Activated CD4-positive, alpha-beta T cell treated with anti-CD3 and anti-CD28 coated beads for 1 hour (primary cell): ENCODE data around the gene DNAJC6.
A peak's percentile ranks its signal among the peaks of the same experiment; 100 is the strongest.

Source experiments
- DNase-seq: peaks from one replicate; pipeline ENCODE4 v3.0.0-alpha.2; 2020

The DNAJC6 gene

DNA sequence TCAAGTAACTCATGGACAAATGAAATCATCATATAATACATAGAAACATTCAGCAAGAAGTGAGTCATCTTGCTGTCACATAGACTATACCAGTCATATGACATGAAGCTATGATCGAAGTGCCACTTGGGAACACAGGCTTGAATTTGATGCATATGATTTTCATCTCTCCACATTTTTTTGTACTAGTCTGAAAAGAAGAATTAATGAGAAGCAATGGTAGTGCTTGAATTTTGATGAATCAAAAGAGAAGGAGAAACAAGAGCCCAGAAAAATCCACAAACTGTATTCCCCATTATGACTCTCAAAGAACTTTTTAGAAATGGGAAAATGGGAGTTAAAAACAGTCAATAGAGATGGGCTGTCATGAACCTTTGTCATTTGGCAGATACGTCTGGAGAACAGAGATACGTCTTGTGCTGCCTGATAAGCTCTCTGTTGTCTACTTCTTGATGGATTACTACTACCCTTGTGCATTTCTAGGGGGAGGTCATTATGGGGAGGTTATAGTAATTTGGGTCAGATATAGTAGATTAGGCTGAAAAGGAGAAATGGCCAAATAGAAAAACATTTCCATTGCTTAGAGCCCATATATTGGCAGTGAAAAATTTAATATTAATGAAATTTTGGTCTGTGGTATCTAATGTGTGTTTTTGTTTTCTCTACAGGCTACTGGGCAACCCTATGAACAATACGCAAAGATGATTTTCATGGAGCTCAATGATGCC lies 103.1 kb downstream of the DNAJC6 start:
- no peak for DNase-seq

DNA sequence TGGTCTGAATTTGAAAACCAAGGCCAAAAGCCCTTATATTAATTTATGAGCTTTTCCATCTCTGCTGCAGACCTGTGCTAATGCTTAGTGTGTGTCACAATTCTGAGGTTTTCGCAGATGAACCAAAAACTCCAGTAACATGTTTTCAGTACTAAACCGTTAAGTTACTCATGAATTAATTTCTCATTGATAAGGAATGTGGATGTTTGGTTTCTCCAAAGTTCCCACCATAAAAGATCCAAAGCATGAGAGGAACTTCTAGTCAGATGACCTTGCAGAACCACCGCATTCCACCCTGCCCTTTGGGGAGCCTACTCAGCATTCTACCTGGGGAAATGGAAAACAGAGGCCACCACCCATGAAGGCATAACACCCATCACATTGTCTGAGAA lies 103.6 kb downstream of the DNAJC6 start:
- no peak for DNase-seq

DNA sequence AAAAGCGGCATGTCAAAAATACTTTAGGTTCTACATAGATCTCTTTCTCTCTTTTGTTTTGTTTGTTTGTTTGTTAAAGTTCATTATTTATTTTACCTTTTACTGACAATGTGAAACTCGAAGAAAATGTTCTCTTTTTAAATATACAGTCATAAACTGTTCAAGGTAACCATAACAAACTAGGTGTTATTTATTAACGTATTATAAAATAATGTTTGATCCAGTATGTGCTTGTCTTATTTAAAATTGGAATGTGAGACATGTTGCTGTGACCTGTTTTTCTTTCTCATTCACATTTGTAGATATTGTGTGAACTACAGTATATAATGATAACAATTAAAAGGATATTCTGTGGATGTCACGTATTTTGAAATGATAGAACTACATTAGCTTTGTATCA lies 105.2 kb downstream of the DNAJC6 start:
- no peak for DNase-seq

DNA sequence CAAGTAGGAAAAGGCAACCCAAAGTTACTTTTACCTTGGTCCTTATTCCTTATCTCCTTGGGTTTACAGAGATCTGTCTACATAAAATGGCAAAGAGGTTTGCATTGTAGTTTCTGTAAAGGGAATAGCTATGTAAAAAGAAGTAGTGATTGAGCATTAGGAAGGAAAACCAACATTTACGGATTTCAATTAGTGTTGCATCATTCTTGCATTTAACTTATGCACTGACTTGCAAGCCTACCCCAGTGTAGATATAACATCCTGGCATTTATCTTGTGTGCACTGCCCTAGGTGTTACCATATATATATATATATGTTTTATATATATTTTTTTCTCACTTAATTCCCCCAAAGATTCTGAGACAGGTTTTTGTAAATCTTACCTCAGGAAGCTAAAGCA lies 107.4 kb downstream of the DNAJC6 start:
- no peak for DNase-seq

DNA sequence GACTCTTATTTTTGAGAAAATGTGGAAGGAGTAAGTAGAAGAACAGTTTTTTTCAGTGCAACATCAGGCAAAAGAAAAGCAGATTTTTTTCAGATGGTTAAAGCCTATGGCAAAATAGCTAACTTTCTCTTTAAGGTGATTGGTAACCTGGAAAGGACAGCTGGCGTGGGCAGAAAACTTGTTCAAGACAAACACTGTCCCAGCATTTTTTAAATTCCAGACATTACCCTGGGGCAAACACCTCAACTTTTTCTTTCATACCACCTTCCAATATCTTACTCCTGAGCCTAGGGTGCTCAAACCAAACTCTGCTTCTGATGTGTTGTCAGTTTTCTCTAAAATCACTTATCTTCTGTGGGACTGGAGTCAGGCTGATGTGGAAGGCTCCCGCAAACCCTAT lies 108.4 kb downstream of the DNAJC6 start:
- DNase-seq: no peak

DNA sequence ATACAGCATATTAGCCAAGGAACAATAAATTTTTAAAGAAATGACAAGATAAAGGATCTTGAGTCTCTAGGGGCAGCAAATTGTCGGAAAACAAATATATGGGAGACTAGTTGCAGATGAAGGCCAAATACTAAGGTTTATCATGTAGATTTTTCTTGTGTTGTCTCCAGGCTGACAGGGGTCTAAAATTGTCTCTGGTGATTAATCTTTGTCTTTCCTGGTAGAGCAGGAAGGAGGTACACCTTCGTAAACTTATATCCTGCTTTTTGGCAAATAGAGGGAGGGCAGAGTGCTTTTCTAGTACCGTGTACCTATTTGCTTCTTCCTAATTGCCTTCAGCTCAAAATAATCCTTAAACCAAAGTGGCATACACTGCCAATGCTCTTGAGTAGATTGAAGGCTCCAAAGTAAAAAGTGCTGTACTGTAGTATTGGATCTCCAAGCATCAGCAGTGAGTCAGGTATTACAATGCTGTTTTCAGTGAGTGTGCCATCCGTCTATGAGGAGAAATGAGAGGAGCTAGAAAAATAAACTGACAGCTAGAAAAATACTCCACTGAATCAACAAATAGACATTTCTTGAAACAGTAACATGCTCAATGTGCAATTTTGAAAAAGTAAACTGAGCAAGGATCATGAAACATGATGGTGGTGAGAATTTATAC lies 109.3 kb downstream of the DNAJC6 start:
- no peak for DNase-seq

DNA sequence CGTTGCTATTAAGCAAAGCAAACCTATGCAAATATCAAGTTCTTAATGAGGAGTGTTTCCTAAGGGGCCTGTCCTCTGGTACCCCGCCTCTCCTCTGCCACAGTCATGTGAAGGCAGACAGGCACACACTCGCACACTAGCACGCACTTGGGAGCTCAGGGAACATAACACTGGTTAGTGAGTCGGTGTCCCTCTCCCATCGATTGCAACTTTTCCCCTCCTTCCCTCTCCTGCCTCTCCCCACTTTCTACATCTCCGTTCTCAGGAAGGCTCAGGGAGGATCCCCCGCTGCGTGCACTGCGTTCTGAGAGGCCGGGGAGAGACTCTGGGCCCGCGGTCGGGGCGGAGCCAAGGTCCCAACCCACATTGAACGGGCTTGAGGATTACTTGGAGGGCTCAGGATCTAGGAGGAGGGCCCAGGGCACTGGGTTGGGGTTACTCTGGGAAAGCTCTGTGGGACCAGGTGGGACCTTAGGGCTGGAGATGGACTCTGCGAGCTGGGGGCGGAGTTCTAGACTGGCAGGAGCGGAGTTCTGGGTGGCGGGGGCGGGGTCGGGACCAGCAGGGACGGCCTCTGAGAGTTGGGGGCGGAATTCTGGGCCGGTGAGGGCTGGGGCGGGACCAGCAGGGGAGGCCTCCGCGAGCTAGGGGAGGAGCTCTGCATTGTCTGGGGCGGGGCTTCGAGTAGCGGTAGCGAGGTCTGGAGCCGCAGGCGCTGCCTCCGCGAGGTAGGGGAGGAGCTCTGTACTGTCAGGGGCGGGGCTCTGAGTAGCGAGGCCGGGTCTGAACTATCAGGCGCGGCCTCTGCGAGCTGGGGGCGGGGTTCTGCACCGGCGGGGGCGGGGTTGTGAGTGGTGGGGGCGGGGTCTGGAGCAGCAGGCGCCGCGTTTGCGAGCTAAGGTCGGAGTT lies 110.6 kb downstream of the DNAJC6 start:
- DNase-seq: peak; percentile 97

DNA sequence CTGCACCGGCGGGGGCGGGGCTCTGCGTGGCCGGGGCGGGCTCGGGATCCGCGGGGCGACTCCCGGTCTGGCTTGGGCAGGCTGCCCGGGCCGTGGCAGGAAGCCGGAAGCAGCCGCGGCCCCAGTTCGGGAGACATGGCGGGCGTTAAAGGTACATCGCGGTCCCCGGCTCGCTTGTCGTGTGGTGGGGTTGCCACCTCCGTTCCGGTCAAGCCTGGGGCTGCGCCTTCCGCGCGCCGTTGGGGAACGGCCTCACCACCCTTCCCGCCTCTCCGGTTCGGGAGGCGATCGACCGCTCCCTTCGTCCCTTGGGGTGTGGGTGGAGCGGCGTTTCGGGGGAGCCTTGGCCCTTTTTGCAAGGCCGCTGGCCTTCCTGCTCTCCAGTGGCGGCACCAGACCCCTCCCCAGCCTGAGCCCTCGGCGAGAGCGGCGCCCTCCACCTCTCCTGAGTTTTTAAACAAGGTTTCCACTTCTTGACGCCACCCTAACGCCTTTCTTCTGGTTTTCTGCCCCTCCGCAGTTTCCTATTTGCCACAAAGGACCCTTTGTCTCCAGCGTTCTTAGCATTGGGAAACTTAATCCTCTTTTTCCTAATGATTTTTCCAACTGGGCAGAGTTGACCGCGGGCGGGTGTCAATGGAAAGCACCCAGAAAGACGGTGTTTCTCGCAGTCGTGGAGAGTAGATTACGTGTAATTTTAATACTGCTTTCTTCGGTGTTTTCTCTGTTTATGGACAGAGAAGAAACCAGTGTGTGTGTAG lies 111.4 kb downstream of the DNAJC6 start, which contains the start of the genes LEPR and LEPROT:
Gene LEPR, plus strand, starts transcription at position 79 of the 761 bp plus-strand sequence. CDS start 144,898 bp downstream, outside the sequence.
Gene LEPROT, plus strand, starts transcription at position 79 of the 761 bp plus-strand sequence. Its CDS starts 57 bp downstream, at position 136.
- no peak for DNase-seq

DNA sequence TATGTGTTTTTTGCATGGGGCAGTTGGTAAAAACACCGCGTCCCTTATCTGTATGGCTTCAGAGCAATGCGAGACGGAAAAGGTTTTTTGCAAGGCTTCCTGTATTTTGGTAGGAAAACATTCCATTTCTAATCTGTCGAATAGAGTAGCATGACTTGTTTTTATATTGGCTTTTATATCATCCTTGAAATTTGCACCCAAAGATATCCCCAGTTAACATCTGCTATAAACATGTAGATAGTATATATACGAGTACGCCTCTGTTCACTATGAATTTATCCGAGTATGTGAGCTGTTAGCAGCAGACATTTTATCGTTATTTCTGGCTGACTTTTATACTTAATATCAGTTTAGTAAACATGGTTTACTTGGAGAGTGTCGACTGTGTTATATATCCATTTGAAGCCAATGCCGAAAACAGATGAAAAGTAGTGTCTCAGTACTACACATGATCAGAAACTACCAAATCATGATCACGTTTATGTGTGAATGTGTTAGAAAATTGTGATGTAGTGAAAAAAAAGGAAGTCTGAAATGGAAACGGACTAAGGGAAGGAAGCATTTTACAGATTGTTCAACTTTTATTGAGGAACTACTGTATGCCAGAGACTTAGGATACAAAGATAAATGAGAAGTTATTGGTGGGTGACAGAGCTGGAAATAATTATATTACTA lies 112.1 kb downstream of the DNAJC6 start:
- no peak for DNase-seq

DNA sequence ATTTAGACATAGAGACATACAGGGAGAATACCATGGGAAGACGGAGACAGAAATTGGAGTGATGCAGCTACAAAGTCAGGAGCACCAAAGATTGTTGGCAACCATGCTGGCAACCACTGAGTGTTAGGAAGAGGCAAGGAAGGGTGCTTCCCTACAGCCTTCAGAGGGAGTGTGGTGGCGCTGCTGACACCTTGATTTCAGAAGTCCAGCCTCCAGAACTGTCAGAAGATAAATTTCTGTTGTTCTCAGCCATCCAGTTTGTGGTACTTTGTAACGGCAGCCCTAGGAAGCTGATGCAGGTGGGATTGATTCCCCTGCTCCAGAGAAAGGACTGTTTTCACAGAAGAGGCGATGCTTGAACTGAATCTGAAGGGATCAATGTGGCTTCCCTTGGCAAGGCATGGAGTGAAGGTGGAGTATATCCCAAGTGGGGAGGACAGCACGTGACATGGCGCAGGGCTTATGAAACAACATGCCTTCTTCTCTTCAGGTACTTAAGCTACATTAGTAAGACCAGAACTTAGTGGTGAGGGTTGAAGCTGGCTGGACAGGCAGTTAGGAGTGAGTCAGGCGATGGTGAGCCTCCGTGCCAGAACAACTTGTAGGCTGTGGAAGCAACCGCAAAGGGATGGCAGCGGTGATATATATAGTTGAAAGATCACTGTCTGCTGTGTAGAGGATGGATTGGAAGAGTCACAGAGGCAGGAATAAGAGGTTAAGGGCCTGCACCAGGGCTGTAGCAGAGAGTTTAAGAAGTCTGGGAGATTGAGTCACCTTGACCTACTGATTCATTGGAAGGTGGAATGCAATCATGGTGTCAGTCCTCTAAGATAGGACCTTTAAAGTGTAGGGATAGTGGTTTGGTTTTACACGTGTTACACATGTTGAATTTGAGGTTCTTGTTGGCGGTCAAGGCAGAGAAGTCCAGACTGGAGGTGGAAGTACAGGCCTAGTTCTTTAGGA lies 113.2 kb downstream of the DNAJC6 start:
- DNase-seq: no peak

DNA sequence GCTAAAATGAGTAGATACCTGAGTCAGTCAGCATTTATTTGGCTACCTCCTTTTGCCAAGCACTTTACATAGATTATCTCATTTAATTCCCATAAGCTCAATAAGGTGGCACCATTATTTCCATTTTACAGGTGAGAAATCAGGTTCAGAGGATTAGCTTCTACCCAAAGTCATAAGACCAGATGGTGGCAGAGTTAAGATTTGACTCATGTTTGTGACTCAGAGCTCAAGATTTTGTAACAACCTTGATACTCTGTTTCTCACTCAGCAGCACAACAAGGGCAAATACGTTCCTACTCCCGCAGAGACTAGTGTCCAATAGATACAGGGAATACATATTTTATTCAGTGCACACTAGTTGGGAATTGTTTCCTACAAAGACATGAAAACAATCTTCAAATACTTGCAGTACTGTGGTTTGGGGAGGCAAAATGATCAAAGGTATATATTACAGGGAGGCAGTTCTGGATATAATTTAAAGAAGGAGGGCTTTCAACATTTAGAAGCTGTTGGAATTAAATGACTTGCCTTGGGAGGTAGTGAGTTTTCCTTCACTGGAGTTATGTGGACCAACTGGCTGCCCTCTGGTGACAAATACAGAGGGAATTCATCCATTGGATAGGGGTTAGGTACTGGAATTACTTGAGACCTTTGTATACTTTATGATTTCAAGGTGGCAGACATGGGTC lies 114.7 kb downstream of the DNAJC6 start:
- no peak for DNase-seq

DNA sequence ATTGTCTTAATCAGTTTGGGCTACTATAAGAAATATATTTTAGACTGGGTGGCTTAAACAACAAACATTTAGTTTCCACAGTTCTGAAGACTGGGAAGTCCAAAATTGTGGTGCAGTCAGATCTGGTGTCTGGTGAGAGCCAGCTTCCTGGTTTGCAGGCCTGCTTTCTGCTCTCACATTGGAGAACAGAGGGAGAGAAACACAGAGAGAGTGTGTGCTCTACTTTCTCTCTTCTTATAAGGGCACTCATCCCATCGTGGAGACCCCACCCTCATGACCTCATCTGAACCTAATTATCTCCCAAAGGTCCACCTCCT lies 115.2 kb downstream of the DNAJC6 start:
- no peak for DNase-seq

DNA sequence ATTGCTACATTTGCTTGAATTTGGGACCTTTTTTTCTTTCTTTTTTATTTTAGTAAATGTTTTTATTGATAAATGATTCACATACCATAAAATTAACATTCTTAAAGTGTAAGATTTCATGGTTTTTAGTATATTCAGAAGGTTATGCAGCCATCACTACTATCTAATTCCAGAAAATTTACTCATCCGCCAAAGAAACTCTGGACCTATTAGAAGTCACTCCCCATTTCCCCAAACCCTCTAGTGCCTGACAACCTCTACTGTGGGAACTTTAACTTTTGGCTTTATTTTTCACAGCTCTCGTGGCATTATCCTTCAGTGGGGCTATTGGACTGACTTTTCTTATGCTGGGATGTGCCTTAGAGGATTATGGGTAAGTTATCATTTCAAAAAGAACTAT lies 115.7 kb downstream of the DNAJC6 start:
- no peak for DNase-seq

DNA sequence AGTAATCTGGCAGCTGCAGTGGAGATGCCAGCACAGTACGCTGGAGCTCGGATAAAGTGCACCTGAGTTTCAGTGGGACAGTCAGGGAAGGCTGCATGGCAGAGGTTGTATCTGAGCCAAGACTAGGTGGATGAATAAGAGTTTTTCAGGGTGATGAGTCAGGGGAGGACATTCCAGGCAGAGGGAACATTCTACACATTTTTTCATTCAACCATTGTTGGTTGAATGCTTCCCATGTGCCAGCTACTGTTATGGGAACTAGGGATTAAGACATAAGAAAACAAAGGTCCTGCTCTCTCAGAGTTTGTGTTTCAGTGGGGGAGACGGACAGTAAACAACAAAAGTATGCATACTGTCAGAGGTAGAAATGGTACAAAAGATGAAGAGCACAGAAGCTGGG lies 116.4 kb downstream of the DNAJC6 start:
- no peak for DNase-seq

DNA sequence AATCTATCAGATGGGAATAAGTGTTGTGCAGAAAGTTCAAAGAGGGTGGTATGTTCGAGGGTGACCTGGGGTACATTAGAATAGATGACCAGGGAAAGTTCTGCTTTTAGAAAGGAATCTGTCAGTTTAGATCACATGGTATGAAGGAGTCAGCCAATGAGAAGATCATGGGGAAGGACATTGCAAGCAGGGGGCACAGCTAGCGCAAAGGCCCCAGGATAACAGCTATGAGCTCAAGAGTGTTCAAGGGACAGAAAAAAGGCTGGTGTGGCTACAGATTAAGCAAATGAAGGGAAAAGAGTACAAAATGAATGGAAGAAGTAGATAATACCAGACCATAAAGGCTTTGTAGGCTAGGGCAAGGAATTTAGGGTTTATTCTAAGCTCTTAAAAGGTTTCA lies 119.7 kb downstream of the DNAJC6 start:
- DNase-seq: no peak

DNA sequence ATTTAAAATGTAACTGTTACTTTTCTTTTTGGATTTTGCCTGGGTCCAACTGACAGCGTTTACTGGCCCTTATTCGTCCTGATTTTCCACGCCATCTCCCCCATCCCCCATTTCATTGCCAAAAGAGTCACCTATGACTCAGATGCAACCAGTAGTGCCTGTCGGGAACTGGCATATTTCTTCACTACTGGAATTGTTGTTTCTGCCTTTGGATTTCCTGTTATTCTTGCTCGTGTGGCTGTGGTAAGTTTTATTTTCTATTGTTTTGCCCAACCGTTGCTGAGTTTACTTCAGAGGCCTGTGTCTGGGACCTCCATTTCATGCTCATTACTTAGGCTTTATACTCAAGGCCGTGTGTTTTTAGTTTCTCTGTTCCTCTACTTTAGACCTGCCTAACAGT lies 120.5 kb downstream of the DNAJC6 start:
- no peak for DNase-seq

DNA sequence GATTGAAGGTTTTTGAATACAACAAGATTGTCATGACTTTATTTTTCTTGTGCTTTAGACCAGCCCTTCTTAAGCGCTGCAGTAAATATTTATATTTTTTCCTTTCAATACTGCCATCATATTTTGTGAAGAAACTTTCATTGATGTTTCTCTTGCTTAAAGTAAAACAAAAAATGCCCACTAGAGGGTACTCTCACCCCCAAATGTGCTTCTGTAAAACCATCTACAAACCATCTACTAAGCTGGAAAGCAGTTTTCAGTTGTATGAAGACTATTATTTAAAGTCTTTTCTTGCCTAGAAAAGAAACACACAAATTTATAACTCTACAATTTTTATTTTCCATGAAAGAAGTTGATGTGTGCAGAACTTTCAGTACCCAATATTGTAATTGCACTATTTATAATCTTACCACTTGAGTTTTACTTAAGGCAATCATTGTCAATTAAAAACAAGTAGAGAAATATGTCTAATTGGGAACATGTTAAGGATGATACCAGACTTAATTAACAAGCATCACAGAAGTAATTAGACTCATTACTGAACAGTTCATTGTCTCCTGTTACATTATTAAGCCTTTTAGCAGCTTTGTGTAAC lies 121.9 kb downstream of the DNAJC6 start:
- no peak for DNase-seq

DNA sequence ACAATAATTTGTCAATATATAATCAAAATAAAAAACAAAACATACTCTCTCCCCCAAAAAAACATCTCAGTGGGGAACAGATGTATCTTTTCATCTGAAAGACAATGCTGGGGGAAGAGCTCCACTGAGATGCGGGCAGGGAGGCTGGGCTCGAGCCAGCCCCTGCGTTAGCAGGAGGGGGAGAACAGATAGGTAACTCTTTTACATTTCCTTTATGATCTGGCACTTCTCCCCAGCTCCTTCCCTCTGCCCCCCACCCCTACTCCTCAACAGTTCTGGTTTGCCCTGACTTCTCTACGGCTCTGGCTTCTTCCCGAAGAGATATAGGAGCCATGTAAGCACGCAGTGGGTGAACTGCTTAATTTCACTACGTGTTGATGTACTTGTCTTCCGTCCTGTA lies 123.6 kb downstream of the DNAJC6 start:
- no peak for DNase-seq

DNA sequence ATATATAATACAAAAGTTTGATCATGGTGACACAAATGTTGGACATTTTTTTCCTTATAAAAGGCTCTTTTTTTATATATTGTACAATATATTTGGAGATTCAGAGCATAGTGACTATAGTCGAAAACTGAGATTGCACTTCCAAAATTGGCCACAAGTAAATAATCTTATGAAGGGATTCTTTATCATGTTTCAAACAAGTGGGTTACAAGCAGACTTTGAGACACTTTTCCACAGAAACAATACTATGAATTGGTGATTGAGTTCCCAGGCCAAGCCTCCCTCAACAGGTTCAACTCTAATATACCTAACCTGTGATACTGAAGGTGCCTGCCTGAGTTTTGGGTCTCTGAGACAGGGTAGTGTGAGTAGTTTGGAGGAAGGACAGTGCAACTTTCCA lies 124.9 kb downstream of the DNAJC6 start:
- DNase-seq: no peak

DNA sequence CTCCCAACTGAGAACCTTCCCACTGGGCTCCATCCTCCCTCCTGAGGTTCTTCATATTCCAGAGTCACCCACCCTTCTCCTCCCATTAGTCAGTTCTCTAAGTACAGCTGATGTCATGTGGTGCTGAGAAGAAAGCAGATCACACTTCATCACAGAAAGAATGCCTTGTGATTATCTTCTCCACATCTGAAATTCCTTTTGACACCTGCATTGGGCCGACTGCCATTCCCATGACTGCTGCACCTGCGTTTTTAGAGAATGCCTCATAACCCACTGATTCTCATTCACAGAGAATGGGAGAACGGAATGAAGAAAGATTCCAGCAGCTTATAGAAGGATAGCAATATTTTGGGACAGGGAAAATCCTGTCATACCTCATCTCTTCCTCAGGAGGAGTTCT lies 125.4 kb downstream of the DNAJC6 start:
- no peak for DNase-seq
